Liver (tissue), 9 donors: ENCODE measurements around the gene ACTC1. TPM values are rescaled to one million over a fixed set of nuclear protein-coding genes. Genes with fewer than 3 reads are reported as not detected.
A peak's percentile ranks its signal among the peaks of the same experiment; 100 is the strongest.

ENCODE experiments used
- DNase-seq: peaks from one replicate; pipeline ENCODE4 v3.0.0-alpha.2; 2017; ENCODE audit warnings: low spot score
- H3K27ac ChIP-seq, 2 donors: one replicate each; pipeline ENCODE4 v1.7.0; 2013; ENCODE audit warnings: inconsistent platforms in 2 of 2, low read length in 2 of 2, control low read depth in 1 of 2, low read depth in 1 of 2, mild to moderate bottlenecking in 1 of 2
- H3K27me3 ChIP-seq, 4 donors: one replicate each; pipeline versions ENCODE4 v1.6.1 to v1.7.0; 2013; ENCODE audit warnings: low read length in 3 of 4, inconsistent platforms in 1 of 4, mild to moderate bottlenecking in 1 of 4, moderate library complexity in 1 of 4; ENCODE audit not compliant: control insufficient read depth in 4 of 4, insufficient read depth in 4 of 4
- H3K36me3 ChIP-seq, 4 donors: one replicate each; pipeline versions ENCODE4 v1.6.1 to v1.7.0; 2013; ENCODE audit warnings: low read length in 3 of 4, mild to moderate bottlenecking in 3 of 4, low read depth in 1 of 4, moderate library complexity in 1 of 4; ENCODE audit not compliant: control insufficient read depth in 4 of 4, insufficient read depth in 3 of 4
- H3K4me1 ChIP-seq, 4 donors: one replicate each; pipeline versions ENCODE4 v1.6.1 to v1.7.0; 2013; ENCODE audit warnings: low read length in 3 of 4, mild to moderate bottlenecking in 3 of 4, moderate library complexity in 1 of 4; ENCODE audit not compliant: control insufficient read depth in 4 of 4, insufficient read depth in 4 of 4
- H3K4me3 ChIP-seq, 3 donors: one replicate each; pipeline versions ENCODE4 v1.6.1 to v1.7.0; 2013; ENCODE audit warnings: low read length in 3 of 3, control low read depth in 1 of 3, low read depth in 1 of 3, mild to moderate bottlenecking in 1 of 3
- H3K9ac ChIP-seq, 2 donors: one replicate each; pipeline ENCODE4 v1.7.0; 2013; ENCODE audit warnings: low read length in 2 of 2, mild to moderate bottlenecking in 2 of 2, moderate library complexity in 2 of 2, control low read depth in 1 of 2, low read depth in 1 of 2
- H3K9me3 ChIP-seq, 4 donors: one replicate each; pipeline versions ENCODE4 v1.6.1 to v1.7.0; 2013; ENCODE audit warnings: low read length in 3 of 4; ENCODE audit not compliant: control insufficient read depth in 4 of 4
- EGR1 ChIP-seq, 2 donors: IDR thresholded peaks; 2 replicates each; pipeline ENCODE4 v1.6.1; 2016 to 2018; ENCODE audit warnings: antibody characterized with exemption in 2 of 2, low read depth in 2 of 2
- FOXA1 ChIP-seq: IDR thresholded peaks from 2 replicates; pipeline ENCODE4 v1.6.1; 2016; ENCODE audit warnings: antibody characterized with exemption
- FOXA2 ChIP-seq: IDR thresholded peaks from 2 replicates; pipeline ENCODE4 v1.6.1; 2016; ENCODE audit warnings: antibody characterized with exemption
- GABPA ChIP-seq, 2 donors: IDR thresholded peaks in 1 of 2; conservative IDR thresholded peaks in 1 of 2; 2 replicates each; pipeline ENCODE4 v1.6.1; 2016; ENCODE audit warnings: antibody characterized with exemption in 2 of 2, mild to moderate bottlenecking in 1 of 2, moderate library complexity in 1 of 2
- HNF4A ChIP-seq, 2 donors: conservative IDR thresholded peaks; 2 replicates each; pipeline ENCODE4 v1.6.1; 2016; ENCODE audit warnings: antibody characterized with exemption in 2 of 2, mild to moderate bottlenecking in 2 of 2
- HNF4G ChIP-seq: IDR thresholded peaks from 2 replicates; pipeline ENCODE4 v1.6.1; 2016; ENCODE audit warnings: antibody characterized with exemption
- JUND ChIP-seq, 2 donors: IDR thresholded peaks; 2 replicates each; pipeline ENCODE4 v1.6.1; 2016; ENCODE audit warnings: antibody characterized with exemption in 2 of 2
- NR2F2 ChIP-seq: IDR thresholded peaks from 2 replicates; pipeline ENCODE4 v1.6.1; 2016; ENCODE audit warnings: antibody characterized with exemption
- RAD21 ChIP-seq, 2 donors: IDR thresholded peaks; 2 replicates each; pipeline ENCODE4 v1.6.1; 2016; ENCODE audit warnings: antibody characterized with exemption in 2 of 2, mild to moderate bottlenecking in 2 of 2
- TAF1 ChIP-seq: conservative IDR thresholded peaks from 2 replicates; pipeline ENCODE4 v1.6.1; 2016; ENCODE audit warnings: antibody characterized with exemption, mild to moderate bottlenecking
- YY1 ChIP-seq: IDR thresholded peaks from 2 replicates; pipeline ENCODE4 v1.6.1; 2016; ENCODE audit warnings: antibody characterized with exemption, mild to moderate bottlenecking
- WGBS: extraction: QIAGEN DNeasy Blood & Tissue Kit; methylation state at CpG from one replicate; pipeline ENCODE4 v1.1.7; 2013; 5-methylcytosine and 5-hydroxymethylcytosine counted together
- polyA plus RNA-seq, 2 donors: library from polyadenylated mRNA; stranded (reverse) in 1 of 2; unstranded in 1 of 2; fragments of 200-250 nt in 1 of 2; fragments of >200 nt in 1 of 2; fragmentation: Nextera tagmentation in 1 of 2; extraction: Ambion mirVana in 1 of 2; gene quantifications; one replicate each; pipeline versions ENCODE4 v1.2.1 to v1.2.3, GENCODE V29; 2013 to 2015
- total RNA-seq, 2 donors: library from RNA; depleted of rRNA; stranded (reverse); fragments of >200 nt; gene quantifications; one replicate each; pipeline ENCODE4 v1.2.3, GENCODE V29; 2014
- TF ChIP-seq, protein P1 (sequence below): IDR thresholded peaks from 2 replicates; pipeline ENCODE4 v1.6.1; 2016; ENCODE audit warnings: antibody characterized with exemption
- TF ChIP-seq, protein P2 (sequence below): fragments of 150-350 bp; IDR thresholded peaks from 2 replicates; pipeline ENCODE4 v1.5.1; 2017; ENCODE audit warnings: improper control_type of control experiment, low read depth, low read length; ENCODE audit not compliant: missing input control
- TF ChIP-seq, protein P3 (sequence below): IDR thresholded peaks from 2 replicates; pipeline ENCODE4 v1.6.1; 2016; ENCODE audit warnings: antibody characterized with exemption
- TF ChIP-seq, protein P4 (sequence below): IDR thresholded peaks from 2 replicates; pipeline ENCODE4 v1.6.1; 2016; ENCODE audit warnings: antibody characterized with exemption
- TF ChIP-seq, protein P5 (sequence below): IDR thresholded peaks from 2 replicates; pipeline ENCODE4 v1.6.1; 2016; ENCODE audit warnings: antibody characterized with exemption, mild to moderate bottlenecking
- donor health status: healthy.
- donor health status: healthy.
- donor health status: healthy.
- donor health status: healthy.
- donor health status: healthy.

The ACTC1 gene
- total and polyA plus RNA-seq, 4 donors, result 0.08 to 0.89 TPM; not detected in 2

DNA sequence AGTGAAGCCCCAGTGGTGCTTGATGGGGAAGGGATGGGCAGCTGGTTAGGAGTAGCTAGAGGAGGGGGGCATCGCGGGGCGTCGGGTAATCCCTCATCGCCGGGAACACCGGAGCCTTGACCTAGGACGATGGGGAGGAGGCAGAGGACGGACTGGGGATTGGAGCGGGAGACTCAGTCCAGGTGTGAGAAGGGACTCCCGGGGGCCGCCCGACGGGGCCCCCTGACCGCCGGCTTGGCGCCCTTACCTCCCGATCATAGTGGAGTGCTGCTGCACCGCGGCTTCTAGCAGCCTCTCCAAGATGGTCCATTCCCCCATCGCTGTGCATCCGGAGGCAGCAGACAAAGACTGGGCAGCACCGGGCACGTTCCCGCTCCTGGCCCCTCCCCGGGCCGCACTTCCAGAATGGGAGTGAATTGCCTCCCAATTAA lies 41.2 kb downstream of the ACTC1 start:
- H3K27me3 ChIP-seq, result peaks cover 4 to 13% (median 11%) of the 10 kb centered on the region in 4 donors
- H3K4me1 ChIP-seq, result peaks cover 2 to 7% (median 5%) of the 10 kb centered on the region in 4 donors
- TF ChIP-seq TAF1 (no peak), NR2F2 (no peak), RAD21 (IDR thresholded peaks at IDR 0.05) (no peak), EGR1 (IDR thresholded peaks at IDR 0.05; ENCODE audit: low read depth in 2 of 2) (no peak), HNF4A (conservative IDR thresholded peaks at IDR 0.05) (no peak), JUND (IDR thresholded peaks at IDR 0.05) (no peak), YY1 (no peak), FOXA2 (no peak), FOXA1 (no peak), HNF4G (no peak), GABPA (IDR thresholded peaks at IDR 0.05 in 1 of 2, conservative IDR thresholded peaks at IDR 0.05 in 1 of 2) (no peak)
- TF ChIP-seq, protein P1, sequence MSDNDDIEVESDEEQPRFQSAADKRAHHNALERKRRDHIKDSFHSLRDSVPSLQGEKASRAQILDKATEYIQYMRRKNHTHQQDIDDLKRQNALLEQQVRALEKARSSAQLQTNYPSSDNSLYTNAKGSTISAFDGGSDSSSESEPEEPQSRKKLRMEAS, result no peak
- TF ChIP-seq, protein P2, sequence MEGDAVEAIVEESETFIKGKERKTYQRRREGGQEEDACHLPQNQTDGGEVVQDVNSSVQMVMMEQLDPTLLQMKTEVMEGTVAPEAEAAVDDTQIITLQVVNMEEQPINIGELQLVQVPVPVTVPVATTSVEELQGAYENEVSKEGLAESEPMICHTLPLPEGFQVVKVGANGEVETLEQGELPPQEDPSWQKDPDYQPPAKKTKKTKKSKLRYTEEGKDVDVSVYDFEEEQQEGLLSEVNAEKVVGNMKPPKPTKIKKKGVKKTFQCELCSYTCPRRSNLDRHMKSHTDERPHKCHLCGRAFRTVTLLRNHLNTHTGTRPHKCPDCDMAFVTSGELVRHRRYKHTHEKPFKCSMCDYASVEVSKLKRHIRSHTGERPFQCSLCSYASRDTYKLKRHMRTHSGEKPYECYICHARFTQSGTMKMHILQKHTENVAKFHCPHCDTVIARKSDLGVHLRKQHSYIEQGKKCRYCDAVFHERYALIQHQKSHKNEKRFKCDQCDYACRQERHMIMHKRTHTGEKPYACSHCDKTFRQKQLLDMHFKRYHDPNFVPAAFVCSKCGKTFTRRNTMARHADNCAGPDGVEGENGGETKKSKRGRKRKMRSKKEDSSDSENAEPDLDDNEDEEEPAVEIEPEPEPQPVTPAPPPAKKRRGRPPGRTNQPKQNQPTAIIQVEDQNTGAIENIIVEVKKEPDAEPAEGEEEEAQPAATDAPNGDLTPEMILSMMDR, result no peak
- TF ChIP-seq, protein P3, sequence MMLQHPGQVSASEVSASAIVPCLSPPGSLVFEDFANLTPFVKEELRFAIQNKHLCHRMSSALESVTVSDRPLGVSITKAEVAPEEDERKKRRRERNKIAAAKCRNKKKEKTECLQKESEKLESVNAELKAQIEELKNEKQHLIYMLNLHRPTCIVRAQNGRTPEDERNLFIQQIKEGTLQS, result no peak
- TF ChIP-seq, protein P4, sequence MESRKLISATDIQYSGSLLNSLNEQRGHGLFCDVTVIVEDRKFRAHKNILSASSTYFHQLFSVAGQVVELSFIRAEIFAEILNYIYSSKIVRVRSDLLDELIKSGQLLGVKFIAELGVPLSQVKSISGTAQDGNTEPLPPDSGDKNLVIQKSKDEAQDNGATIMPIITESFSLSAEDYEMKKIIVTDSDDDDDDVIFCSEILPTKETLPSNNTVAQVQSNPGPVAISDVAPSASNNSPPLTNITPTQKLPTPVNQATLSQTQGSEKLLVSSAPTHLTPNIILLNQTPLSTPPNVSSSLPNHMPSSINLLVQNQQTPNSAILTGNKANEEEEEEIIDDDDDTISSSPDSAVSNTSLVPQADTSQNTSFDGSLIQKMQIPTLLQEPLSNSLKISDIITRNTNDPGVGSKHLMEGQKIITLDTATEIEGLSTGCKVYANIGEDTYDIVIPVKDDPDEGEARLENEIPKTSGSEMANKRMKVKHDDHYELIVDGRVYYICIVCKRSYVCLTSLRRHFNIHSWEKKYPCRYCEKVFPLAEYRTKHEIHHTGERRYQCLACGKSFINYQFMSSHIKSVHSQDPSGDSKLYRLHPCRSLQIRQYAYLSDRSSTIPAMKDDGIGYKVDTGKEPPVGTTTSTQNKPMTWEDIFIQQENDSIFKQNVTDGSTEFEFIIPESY, result no peak
- no peak overlapping the region for H3K27ac ChIP-seq
- peak overlapping the region in 1 of 3 donors; percentile 41 for H3K4me3 ChIP-seq
- H3K9me3 ChIP-seq, result no peaks in the 10 kb centered on the region
- no peak overlapping the region for H3K9ac ChIP-seq
- no peaks in the 10 kb centered on the region for H3K36me3 ChIP-seq
- WGBS, result 11% methylated on average over 27 of the region's 27 CpGs
- no peak for DNase-seq

DNA sequence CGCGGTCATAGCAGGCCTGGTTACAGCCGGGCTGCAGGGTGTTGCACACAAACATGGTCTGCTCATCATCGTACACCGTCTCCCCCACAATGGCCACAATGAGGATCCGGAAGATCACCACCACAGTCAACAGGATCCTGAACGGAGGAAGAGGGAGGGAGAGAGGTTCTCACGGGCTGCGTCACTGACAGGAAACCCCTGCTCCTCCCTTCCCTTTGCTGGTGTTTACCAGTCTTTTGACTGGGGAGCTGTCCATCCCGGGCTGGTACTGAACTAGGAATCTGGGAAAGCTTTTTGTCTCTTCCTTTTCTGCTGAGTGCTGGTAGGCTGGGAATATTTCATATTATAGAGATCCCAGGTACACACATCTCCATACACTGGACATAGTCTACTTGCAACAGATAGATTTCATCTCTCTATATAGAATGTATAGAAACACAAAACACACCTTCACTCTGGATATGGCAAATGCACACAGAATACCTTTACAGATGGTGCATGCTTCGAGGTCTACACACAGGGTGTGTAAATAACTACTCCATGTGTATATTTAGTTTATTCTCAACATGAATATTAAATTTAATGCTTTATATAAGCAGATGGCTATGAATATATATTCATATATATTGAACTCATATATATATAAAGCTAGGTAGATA lies 42.0 kb downstream of the ACTC1 start:
- H3K27me3 ChIP-seq, result peaks cover 4 to 13% (median 10%) of the 10 kb centered on the region in 4 donors
- no peaks in the 10 kb centered on the region for H3K36me3 ChIP-seq
- no peaks in the 10 kb centered on the region for H3K9me3 ChIP-seq
- 35% methylated on average over 11 of the region's 11 CpGs for WGBS
- no peak overlapping the region for H3K27ac ChIP-seq
- peaks cover 2 to 7% (median 5%) of the 10 kb centered on the region in 4 donors for H3K4me1 ChIP-seq
- DNase-seq, result peak; percentile 47
- no peak overlapping the region for H3K9ac ChIP-seq
- H3K4me3 ChIP-seq, result no peak overlapping the region
- no peak for TF ChIP-seq YY1
- TF ChIP-seq, protein P5, sequence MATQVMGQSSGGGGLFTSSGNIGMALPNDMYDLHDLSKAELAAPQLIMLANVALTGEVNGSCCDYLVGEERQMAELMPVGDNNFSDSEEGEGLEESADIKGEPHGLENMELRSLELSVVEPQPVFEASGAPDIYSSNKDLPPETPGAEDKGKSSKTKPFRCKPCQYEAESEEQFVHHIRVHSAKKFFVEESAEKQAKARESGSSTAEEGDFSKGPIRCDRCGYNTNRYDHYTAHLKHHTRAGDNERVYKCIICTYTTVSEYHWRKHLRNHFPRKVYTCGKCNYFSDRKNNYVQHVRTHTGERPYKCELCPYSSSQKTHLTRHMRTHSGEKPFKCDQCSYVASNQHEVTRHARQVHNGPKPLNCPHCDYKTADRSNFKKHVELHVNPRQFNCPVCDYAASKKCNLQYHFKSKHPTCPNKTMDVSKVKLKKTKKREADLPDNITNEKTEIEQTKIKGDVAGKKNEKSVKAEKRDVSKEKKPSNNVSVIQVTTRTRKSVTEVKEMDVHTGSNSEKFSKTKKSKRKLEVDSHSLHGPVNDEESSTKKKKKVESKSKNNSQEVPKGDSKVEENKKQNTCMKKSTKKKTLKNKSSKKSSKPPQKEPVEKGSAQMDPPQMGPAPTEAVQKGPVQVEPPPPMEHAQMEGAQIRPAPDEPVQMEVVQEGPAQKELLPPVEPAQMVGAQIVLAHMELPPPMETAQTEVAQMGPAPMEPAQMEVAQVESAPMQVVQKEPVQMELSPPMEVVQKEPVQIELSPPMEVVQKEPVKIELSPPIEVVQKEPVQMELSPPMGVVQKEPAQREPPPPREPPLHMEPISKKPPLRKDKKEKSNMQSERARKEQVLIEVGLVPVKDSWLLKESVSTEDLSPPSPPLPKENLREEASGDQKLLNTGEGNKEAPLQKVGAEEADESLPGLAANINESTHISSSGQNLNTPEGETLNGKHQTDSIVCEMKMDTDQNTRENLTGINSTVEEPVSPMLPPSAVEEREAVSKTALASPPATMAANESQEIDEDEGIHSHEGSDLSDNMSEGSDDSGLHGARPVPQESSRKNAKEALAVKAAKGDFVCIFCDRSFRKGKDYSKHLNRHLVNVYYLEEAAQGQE, result peak; percentile 100
